ENCODE results near the gene KRT82.

KRT82 gene

DNA sequence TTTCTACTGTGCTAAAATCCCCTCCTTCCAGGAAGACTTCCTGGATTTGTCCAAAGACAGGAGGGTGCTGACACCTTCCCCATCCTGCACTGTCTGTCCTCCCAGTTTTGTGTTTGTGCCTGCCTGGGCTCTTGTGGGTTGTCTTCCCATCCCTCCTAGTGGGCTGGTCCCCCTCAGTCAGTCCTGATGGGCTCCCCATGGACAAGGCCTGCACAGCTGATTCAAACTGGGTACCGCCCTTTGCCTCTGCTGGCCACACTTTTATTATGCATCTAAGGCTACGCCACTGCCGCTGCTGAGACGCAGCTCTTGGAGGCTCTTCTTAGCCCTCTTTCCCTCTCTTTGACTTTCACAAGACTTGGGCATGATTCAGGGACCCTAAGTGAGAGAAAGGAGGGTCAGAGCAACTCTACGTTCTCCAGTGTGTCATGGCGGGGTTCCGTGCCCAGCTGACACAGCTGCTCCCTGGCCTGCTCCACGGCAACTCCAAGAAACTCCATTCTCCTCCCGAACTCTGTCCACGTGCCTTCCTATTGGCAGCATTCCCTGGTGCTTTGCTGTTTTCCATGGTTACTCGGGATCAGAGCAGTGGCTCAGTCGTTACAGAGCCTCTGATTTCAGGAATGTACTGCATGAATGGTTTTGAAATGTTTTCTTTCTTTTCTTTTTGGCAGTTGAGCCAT, 35.1 kb downstream of the KRT82 start:
- Histone ChIP-seq H4K20me1 (ENCODE audit: insufficient read depth, low read length) (no peaks in the 10 kb centered on the region), H3K27ac (ENCODE audit: low read depth, low read length, poor library complexity, severe bottlenecking) (no peak overlapping the region), H3K79me2 (ENCODE audit: insufficient read depth, low read length) (no peaks in the 10 kb centered on the region), H3K4me2 (ENCODE audit: low read length) (no peak overlapping the region), H3K9me3 (ENCODE audit: low read length) (0 out of 2 replicates have a peak, but pooled peaks cover 2% of the 10 kb centered on the region), H3F3A (ENCODE audit: insufficient read depth, low read length) (no peaks in the 10 kb centered on the region), H3K4me1 (ENCODE audit: insufficient read depth, low read length, severe bottlenecking) (no peaks in the 10 kb centered on the region), H3K9me2 (ENCODE audit: low read depth, low read length) (no peaks in the 10 kb centered on the region), H2AFZ (ENCODE audit: low read length) (no peak overlapping the region), H3K4me3 (ENCODE audit: low read depth, low read length, poor library complexity, severe bottlenecking) (no peak overlapping the region), H3K9ac (ENCODE audit: low read length) (no peak overlapping the region), H3K36me3 (ENCODE audit: insufficient read depth, low read length) (no peaks in the 10 kb centered on the region), H3K27me3 (ENCODE audit: insufficient read depth, low read length) (no peaks in the 10 kb centered on the region)
- TF ChIP-seq EZH2 (IDR thresholded peaks at IDR 0.05; ENCODE audit: borderline replicate concordance, low read length): no peak
- TF ChIP-seq, protein P1, sequence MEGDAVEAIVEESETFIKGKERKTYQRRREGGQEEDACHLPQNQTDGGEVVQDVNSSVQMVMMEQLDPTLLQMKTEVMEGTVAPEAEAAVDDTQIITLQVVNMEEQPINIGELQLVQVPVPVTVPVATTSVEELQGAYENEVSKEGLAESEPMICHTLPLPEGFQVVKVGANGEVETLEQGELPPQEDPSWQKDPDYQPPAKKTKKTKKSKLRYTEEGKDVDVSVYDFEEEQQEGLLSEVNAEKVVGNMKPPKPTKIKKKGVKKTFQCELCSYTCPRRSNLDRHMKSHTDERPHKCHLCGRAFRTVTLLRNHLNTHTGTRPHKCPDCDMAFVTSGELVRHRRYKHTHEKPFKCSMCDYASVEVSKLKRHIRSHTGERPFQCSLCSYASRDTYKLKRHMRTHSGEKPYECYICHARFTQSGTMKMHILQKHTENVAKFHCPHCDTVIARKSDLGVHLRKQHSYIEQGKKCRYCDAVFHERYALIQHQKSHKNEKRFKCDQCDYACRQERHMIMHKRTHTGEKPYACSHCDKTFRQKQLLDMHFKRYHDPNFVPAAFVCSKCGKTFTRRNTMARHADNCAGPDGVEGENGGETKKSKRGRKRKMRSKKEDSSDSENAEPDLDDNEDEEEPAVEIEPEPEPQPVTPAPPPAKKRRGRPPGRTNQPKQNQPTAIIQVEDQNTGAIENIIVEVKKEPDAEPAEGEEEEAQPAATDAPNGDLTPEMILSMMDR (IDR thresholded peaks at IDR 0.05; ENCODE audit: low read length): no peak

DNA sequence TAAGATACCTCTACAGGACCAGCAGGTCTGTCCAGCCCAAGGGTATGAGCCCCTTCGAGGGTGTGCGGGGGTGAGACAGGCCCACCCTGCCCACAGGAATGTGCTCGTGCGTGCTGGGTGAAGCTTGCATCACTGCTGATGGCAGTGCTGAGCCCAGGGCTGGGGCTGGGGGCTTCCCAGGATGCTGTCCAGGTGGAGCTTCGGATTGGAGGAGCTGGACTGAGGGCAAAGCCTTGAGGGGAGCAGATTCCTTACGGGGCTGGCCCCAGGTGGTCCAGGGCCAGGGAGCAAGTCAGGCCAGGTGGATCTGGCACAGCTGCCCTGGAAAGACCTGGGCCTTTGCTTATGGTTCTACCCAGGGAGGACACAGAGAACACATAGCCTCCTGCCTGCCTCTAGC, 36.3 kb downstream of the KRT82 start:
- no peak overlapping the region for H3K4me2 ChIP-seq (ENCODE audit: low read length)
- H3K9ac ChIP-seq (ENCODE audit: low read length): no peak overlapping the region
- H2AFZ ChIP-seq (ENCODE audit: low read length): no peak overlapping the region
- H4K20me1 ChIP-seq (ENCODE audit: insufficient read depth, low read length): no peaks in the 10 kb centered on the region
- TF ChIP-seq EZH2 (IDR thresholded peaks at IDR 0.05; ENCODE audit: borderline replicate concordance, low read length): no peak
- TF ChIP-seq, protein P1 (IDR thresholded peaks at IDR 0.05; ENCODE audit: low read length): no peak
- H3K9me2 ChIP-seq (ENCODE audit: low read depth, low read length): no peaks in the 10 kb centered on the region
- no peak overlapping the region for H3K27ac ChIP-seq (ENCODE audit: low read depth, low read length, poor library complexity, severe bottlenecking)
- H3K4me3 ChIP-seq (ENCODE audit: low read depth, low read length, poor library complexity, severe bottlenecking): no peak overlapping the region
- H3K4me1 ChIP-seq (ENCODE audit: insufficient read depth, low read length, severe bottlenecking): no peaks in the 10 kb centered on the region
- H3K79me2 ChIP-seq (ENCODE audit: insufficient read depth, low read length): no peaks in the 10 kb centered on the region
- 0 out of 2 replicates have a peak, but pooled peaks cover 2% of the 10 kb centered on the region for H3K9me3 ChIP-seq (ENCODE audit: low read length)
- H3F3A ChIP-seq (ENCODE audit: insufficient read depth, low read length): no peaks in the 10 kb centered on the region
- H3K36me3 ChIP-seq (ENCODE audit: insufficient read depth, low read length): no peaks in the 10 kb centered on the region
- H3K27me3 ChIP-seq (ENCODE audit: insufficient read depth, low read length): no peaks in the 10 kb centered on the region

DNA sequence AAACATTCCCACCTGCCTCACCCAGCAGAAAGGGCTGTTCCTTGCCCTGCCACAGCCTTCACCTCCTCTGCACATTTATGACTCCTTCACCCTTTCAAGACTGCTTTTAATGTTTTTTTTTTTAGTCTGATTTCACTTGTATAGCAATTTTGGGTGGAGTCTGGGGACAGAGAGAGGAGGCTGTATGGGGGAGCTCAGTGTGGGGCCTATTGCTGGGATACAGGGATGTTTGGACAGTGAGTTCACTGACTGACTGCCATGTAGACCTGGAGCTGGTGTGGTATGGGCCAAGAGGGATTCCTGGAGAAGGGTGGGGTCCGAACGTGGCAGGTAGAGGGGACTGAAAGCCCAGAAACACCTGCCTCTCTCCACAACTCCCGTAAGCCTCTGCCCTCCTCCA, 36.9 kb downstream of the KRT82 start:
- Histone ChIP-seq H3K27ac (ENCODE audit: low read depth, low read length, poor library complexity, severe bottlenecking) (no peak overlapping the region), H3K36me3 (ENCODE audit: insufficient read depth, low read length) (no peaks in the 10 kb centered on the region), H3K4me2 (ENCODE audit: low read length) (no peak overlapping the region), H3F3A (ENCODE audit: insufficient read depth, low read length) (no peaks in the 10 kb centered on the region), H3K4me1 (ENCODE audit: insufficient read depth, low read length, severe bottlenecking) (no peaks in the 10 kb centered on the region), H3K79me2 (ENCODE audit: insufficient read depth, low read length) (no peaks in the 10 kb centered on the region), H3K9ac (ENCODE audit: low read length) (no peak overlapping the region), H4K20me1 (ENCODE audit: insufficient read depth, low read length) (no peaks in the 10 kb centered on the region), H2AFZ (ENCODE audit: low read length) (no peak overlapping the region), H3K9me2 (ENCODE audit: low read depth, low read length) (no peaks in the 10 kb centered on the region), H3K9me3 (ENCODE audit: low read length) (0 out of 2 replicates have a peak, but pooled peaks cover 2% of the 10 kb centered on the region), H3K4me3 (ENCODE audit: low read depth, low read length, poor library complexity, severe bottlenecking) (no peak overlapping the region), H3K27me3 (ENCODE audit: insufficient read depth, low read length) (no peaks in the 10 kb centered on the region)
- TF ChIP-seq, protein P1 (IDR thresholded peaks at IDR 0.05; ENCODE audit: low read length): no peak
- TF ChIP-seq EZH2 (IDR thresholded peaks at IDR 0.05; ENCODE audit: borderline replicate concordance, low read length): no peak

All from OCI-LY1 (cell line).